HepG2 (cell line): ENCODE measurements around the gene CASKIN2. TPM values are rescaled to one million over a fixed set of nuclear protein-coding genes. Genes with fewer than 3 reads are reported as not detected.

Source experiments
- AGO1 ChIP-seq: fragments of 200-400 bp; formaldehyde crosslinking; IDR thresholded peaks from 2 replicates; pipeline ENCODE4 v1.6.1; 2017; ENCODE audit warnings: mild to moderate bottlenecking, low read depth, low read length, moderate library complexity; ENCODE audit not compliant: poor library complexity, severe bottlenecking
- GPN1 ChIP-seq: sonication (generic); formaldehyde crosslinking; IDR thresholded peaks from 2 replicates; pipeline ENCODE4 v1.5.1; 2020; ENCODE audit warnings: missing genetic modification reagents, borderline replicate concordance
- ZFP1 ChIP-seq: IDR thresholded peaks from 2 replicates; pipeline ENCODE4 v1.6.1; 2016
- ZNF232 ChIP-seq: sonication (generic); formaldehyde crosslinking; IDR thresholded peaks from 2 replicates; pipeline ENCODE4 v1.4.0; 2020; ENCODE audit warnings: missing genetic modification reagents, borderline replicate concordance
- ZNF331 ChIP-seq: sonication (generic); formaldehyde crosslinking; IDR thresholded peaks from 2 replicates; pipeline ENCODE4 v1.4.0; 2020; ENCODE audit warnings: missing genetic modification reagents
- ZNF383 ChIP-seq: sonication (generic); formaldehyde crosslinking; IDR thresholded peaks from 2 replicates; pipeline ENCODE4 v1.4.0; 2020; ENCODE audit warnings: missing genetic modification reagents, mild to moderate bottlenecking, borderline replicate concordance
- ZSCAN25 ChIP-seq: sonication (generic); formaldehyde crosslinking; IDR thresholded peaks from 2 replicates; pipeline ENCODE4 v1.8.0; 2022; ENCODE audit warnings: mild to moderate bottlenecking, missing genetic modification reagents
- polyA plus RNA-seq, 8 experiments: library from polyadenylated mRNA; depleted of rRNA in 3 of 8; stranded (reverse) in 7 of 8; unstranded in 1 of 8; fragments of >200 nt; fragmentation: Illumina TruSeq in 4 of 8; extraction: Trizol in 4 of 8; gene quantifications; 2 replicates each; pipeline versions ENCODE4 v1.2.1 to v1.2.3, GENCODE V29; 2011 to 2016; ENCODE audit warnings: low read depth in 4 of 8, missing spikeins in 1 of 8, mixed read lengths in 1 of 8; ENCODE audit not compliant: insufficient read depth in 1 of 8
- total RNA-seq, 5 experiments: library from RNA; depleted of rRNA; stranded (reverse); fragments of >200 nt; fragmentation: Illumina TruSeq; extraction: Trizol; gene quantifications; 2 replicates each; pipeline ENCODE4 v1.2.3, GENCODE V29; 2016; ENCODE audit warnings: low read depth in 1 of 5
- TF ChIP-seq, protein P1 (sequence below), 2 experiments: IDR thresholded peaks; 2 replicates each; pipeline ENCODE4 v1.6.1; 2011 to 2012; ENCODE audit warnings: low read length in 2 of 2, borderline replicate concordance in 1 of 2, low read depth in 1 of 2, mild to moderate bottlenecking in 1 of 2, moderate library complexity in 1 of 2
- TF ChIP-seq, protein P2 (sequence below): sonication (generic); formaldehyde crosslinking; IDR thresholded peaks from 2 replicates; pipeline ENCODE4 v1.5.0; 2020; ENCODE audit warnings: mild to moderate bottlenecking, missing genetic modification reagents, borderline replicate concordance
- TF ChIP-seq, protein P3 (sequence below): sonication (generic); formaldehyde crosslinking; conservative IDR thresholded peaks from 2 replicates; pipeline ENCODE4 v1.4.0; 2020; ENCODE audit warnings: mild to moderate bottlenecking, missing genetic modification reagents, moderate library complexity
- TF ChIP-seq, protein P4 (sequence below): sonication (generic); formaldehyde crosslinking; IDR thresholded peaks from 2 replicates; pipeline ENCODE4 v1.4.0; 2020; ENCODE audit warnings: mild to moderate bottlenecking, missing genetic modification reagents
- TF ChIP-seq, protein P5 (sequence below): sonication (generic); formaldehyde crosslinking; IDR thresholded peaks from 2 replicates; pipeline ENCODE4 v1.5.0; 2020; ENCODE audit warnings: mild to moderate bottlenecking, missing genetic modification reagents, borderline replicate concordance

Gene CASKIN2
- total and polyA plus RNA-seq, 2 of the 13 experiments (the other 11 are each of a cell fraction or from before 2014, with no cell fraction given) = 5.2 to 7.8 TPM

DNA sequence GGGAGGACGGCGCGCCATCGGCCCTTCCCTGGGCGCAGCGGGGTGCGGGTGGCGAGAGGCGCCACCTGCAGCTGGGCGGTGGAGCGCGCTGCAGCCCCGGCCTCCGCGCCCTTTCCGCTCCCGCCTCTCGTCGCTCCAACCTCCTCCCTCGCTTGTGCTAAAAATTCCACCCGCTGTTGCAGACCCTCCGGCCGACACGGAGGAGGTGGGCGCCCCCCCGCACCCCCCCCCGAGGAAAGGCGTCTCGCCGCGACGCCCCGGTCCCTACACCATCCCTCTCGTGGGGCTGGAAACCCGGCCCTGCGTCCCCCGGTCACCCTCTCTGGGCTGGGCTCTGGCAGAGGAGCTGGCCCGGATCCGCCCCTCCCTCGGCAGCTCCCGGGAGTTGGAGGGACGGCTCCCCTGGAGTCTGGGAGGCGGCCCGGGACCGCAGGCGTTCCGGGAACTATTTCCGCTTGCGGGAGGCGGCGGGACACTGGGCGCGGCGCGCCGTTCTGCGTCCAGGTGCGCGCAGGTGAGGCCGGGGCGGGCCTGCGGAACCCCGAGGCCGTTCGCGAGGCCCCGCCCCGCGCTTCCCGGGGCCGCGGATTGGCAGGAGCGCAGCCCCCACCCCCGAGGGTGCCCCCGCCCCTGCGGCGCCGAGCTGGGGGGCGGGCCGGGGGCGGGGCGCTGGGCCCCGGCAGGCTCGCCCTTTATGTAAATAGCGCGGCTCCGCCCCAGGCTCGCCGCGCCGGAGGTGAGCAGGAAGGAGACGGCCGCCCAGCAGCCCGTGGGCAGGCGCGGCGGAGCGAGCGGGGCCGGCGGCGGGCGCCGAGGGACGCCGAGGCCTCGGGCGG is 9.9 kb upstream of the CASKIN2 start, which contains the start of gene LLGL2 (continued):
- TF ChIP-seq, protein P1, sequence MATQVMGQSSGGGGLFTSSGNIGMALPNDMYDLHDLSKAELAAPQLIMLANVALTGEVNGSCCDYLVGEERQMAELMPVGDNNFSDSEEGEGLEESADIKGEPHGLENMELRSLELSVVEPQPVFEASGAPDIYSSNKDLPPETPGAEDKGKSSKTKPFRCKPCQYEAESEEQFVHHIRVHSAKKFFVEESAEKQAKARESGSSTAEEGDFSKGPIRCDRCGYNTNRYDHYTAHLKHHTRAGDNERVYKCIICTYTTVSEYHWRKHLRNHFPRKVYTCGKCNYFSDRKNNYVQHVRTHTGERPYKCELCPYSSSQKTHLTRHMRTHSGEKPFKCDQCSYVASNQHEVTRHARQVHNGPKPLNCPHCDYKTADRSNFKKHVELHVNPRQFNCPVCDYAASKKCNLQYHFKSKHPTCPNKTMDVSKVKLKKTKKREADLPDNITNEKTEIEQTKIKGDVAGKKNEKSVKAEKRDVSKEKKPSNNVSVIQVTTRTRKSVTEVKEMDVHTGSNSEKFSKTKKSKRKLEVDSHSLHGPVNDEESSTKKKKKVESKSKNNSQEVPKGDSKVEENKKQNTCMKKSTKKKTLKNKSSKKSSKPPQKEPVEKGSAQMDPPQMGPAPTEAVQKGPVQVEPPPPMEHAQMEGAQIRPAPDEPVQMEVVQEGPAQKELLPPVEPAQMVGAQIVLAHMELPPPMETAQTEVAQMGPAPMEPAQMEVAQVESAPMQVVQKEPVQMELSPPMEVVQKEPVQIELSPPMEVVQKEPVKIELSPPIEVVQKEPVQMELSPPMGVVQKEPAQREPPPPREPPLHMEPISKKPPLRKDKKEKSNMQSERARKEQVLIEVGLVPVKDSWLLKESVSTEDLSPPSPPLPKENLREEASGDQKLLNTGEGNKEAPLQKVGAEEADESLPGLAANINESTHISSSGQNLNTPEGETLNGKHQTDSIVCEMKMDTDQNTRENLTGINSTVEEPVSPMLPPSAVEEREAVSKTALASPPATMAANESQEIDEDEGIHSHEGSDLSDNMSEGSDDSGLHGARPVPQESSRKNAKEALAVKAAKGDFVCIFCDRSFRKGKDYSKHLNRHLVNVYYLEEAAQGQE (IDR thresholded peaks at IDR 0.05; ENCODE audit: borderline replicate concordance in 1 of 2, low read depth in 1 of 2, low read length in 2 of 2) = no peak; a peak in 1 of 4 replicates
- TF ChIP-seq, protein P2, sequence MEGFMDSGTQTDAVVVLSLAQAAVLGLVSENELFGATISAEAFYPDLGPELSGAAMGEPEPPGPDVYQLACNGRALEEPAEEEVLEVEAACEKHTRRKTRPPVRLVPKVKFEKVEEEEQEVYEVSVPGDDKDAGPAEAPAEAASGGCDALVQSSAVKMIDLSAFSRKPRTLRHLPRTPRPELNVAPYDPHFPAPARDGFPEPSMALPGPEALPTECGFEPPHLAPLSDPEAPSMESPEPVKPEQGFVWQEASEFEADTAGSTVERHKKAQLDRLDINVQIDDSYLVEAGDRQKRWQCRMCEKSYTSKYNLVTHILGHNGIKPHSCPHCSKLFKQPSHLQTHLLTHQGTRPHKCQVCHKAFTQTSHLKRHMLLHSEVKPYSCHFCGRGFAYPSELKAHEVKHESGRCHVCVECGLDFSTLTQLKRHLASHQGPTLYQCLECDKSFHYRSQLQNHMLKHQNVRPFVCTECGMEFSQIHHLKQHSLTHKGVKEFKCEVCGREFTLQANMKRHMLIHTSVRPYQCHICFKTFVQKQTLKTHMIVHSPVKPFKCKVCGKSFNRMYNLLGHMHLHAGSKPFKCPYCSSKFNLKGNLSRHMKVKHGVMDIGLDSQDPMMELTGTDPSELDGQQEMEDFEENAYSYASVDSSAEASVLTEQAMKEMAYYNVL (CRISPR knock-in tag) = peak; percentile 74; the same call in 1 of the 2 replicates
- TF ChIP-seq, protein P3, sequence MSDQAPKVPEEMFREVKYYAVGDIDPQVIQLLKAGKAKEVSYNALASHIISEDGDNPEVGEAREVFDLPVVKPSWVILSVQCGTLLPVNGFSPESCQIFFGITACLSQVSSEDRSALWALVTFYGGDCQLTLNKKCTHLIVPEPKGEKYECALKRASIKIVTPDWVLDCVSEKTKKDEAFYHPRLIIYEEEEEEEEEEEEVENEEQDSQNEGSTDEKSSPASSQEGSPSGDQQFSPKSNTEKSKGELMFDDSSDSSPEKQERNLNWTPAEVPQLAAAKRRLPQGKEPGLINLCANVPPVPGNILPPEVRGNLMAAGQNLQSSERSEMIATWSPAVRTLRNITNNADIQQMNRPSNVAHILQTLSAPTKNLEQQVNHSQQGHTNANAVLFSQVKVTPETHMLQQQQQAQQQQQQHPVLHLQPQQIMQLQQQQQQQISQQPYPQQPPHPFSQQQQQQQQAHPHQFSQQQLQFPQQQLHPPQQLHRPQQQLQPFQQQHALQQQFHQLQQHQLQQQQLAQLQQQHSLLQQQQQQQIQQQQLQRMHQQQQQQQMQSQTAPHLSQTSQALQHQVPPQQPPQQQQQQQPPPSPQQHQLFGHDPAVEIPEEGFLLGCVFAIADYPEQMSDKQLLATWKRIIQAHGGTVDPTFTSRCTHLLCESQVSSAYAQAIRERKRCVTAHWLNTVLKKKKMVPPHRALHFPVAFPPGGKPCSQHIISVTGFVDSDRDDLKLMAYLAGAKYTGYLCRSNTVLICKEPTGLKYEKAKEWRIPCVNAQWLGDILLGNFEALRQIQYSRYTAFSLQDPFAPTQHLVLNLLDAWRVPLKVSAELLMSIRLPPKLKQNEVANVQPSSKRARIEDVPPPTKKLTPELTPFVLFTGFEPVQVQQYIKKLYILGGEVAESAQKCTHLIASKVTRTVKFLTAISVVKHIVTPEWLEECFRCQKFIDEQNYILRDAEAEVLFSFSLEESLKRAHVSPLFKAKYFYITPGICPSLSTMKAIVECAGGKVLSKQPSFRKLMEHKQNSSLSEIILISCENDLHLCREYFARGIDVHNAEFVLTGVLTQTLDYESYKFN (CRISPR knock-in tag) = peak; percentile 48
- TF ChIP-seq ZNF383 (CRISPR knock-in tag) (peak; percentile 94; the same call in 1 of the 2 replicates), AGO1 (peak; percentile 98), ZNF232 (CRISPR knock-in tag) (peak; percentile 50; the same call in 1 of the 2 replicates), GPN1 (CRISPR knock-in tag) (no peak), ZFP1 (CRISPR knock-in tag) (0 out of 2 replicates have a peak, but pooled peaks have one; percentile 36), ZNF331 (CRISPR knock-in tag) (peak; percentile 50; the same call in 1 of the 2 replicates), ZSCAN25 (CRISPR knock-in tag) (peak; percentile 95)
- TF ChIP-seq, protein P4, sequence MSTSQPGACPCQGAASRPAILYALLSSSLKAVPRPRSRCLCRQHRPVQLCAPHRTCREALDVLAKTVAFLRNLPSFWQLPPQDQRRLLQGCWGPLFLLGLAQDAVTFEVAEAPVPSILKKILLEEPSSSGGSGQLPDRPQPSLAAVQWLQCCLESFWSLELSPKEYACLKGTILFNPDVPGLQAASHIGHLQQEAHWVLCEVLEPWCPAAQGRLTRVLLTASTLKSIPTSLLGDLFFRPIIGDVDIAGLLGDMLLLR (CRISPR knock-in tag) = peak; percentile 65
- TF ChIP-seq, protein P5, sequence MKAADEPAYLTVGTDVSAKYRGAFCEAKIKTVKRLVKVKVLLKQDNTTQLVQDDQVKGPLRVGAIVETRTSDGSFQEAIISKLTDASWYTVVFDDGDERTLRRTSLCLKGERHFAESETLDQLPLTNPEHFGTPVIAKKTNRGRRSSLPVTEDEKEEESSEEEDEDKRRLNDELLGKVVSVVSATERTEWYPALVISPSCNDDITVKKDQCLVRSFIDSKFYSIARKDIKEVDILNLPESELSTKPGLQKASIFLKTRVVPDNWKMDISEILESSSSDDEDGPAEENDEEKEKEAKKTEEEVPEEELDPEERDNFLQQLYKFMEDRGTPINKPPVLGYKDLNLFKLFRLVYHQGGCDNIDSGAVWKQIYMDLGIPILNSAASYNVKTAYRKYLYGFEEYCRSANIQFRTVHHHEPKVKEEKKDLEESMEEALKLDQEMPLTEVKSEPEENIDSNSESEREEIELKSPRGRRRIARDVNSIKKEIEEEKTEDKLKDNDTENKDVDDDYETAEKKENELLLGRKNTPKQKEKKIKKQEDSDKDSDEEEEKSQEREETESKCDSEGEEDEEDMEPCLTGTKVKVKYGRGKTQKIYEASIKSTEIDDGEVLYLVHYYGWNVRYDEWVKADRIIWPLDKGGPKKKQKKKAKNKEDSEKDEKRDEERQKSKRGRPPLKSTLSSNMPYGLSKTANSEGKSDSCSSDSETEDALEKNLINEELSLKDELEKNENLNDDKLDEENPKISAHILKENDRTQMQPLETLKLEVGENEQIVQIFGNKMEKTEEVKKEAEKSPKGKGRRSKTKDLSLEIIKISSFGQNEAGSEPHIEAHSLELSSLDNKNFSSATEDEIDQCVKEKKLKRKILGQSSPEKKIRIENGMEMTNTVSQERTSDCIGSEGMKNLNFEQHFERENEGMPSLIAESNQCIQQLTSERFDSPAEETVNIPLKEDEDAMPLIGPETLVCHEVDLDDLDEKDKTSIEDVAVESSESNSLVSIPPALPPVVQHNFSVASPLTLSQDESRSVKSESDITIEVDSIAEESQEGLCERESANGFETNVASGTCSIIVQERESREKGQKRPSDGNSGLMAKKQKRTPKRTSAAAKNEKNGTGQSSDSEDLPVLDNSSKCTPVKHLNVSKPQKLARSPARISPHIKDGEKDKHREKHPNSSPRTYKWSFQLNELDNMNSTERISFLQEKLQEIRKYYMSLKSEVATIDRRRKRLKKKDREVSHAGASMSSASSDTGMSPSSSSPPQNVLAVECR (CRISPR knock-in tag) = peak; percentile 91
